K562 (cell line): ENCODE data around the gene MYRFL. TPM values are rescaled to one million over a fixed set of nuclear protein-coding genes. Genes with fewer than 3 reads are reported as not detected.

Source experiments
- ESRRA ChIP-seq: fragments of 450-650 bp; IDR thresholded peaks from 2 replicates; pipeline ENCODE4 v1.6.1; 2014; ENCODE audit warnings: low read depth, mild to moderate bottlenecking, moderate library complexity, borderline replicate concordance
- KLF6 ChIP-seq: fragments of 250-450 bp; sonication (Bioruptor Pico); IDR thresholded peaks from 2 replicates; pipeline ENCODE4 v1.4.0; 2020; ENCODE audit warnings: mild to moderate bottlenecking, moderate library complexity, borderline replicate concordance
- MXI1 ChIP-seq: IDR thresholded peaks from 2 replicates; pipeline ENCODE4 v1.6.1; 2011; ENCODE audit warnings: low read depth, mild to moderate bottlenecking, improper control_type of control experiment, low read length
- TCF3 ChIP-seq: sonication (generic); formaldehyde crosslinking; IDR thresholded peaks from 2 replicates; pipeline ENCODE4 v1.4.0; 2020; ENCODE audit warnings: mild to moderate bottlenecking, missing genetic modification reagents
- polyA plus RNA-seq, 8 experiments: library from polyadenylated mRNA; depleted of rRNA in 4 of 8; stranded (reverse) in 5 of 8; unstranded in 3 of 8; fragments of >200 nt; fragmentation: Nextera tagmentation in 2 of 8; fragmentation: Illumina TruSeq in 1 of 8; extraction: Ambion mirVana in 2 of 8; extraction: Trizol in 1 of 8; gene quantifications; 2 replicates each; pipeline versions ENCODE4 v1.2.1 to v1.2.3, GENCODE V29; 2011 to 2014; ENCODE audit warnings: inconsistent platforms in 1 of 8, missing spikeins in 1 of 8
- total RNA-seq, 7 experiments: library from RNA; depleted of rRNA in 6 of 7; stranded (reverse); fragments of >200 nt in 6 of 7; fragmentation: Illumina TruSeq in 2 of 7; extraction: Trizol in 2 of 7; gene quantifications; 2 replicates each; pipeline versions ENCODE4 v1.2.1 to v1.2.3, GENCODE V29; 2011 to 2021; ENCODE audit warnings: low replicate concordance in 1 of 7
- TF ChIP-seq, protein P1 (sequence below): fragments of 250-450 bp; sonication (Bioruptor Pico); IDR thresholded peaks from 2 replicates; pipeline ENCODE4 v1.9.0; 2021; ENCODE audit warnings: mild to moderate bottlenecking, inconsistent platforms
- TF ChIP-seq, protein P2 (sequence below): fragments of 450-650 bp; IDR thresholded peaks from 2 replicates; pipeline ENCODE4 v1.6.1; 2016; ENCODE audit warnings: antibody characterized with exemption
- TF ChIP-seq, protein P3 (sequence below): fragments of 200-400 bp; formaldehyde crosslinking; IDR thresholded peaks from 2 replicates; pipeline ENCODE4 v1.6.1; 2017; ENCODE audit warnings: mild to moderate bottlenecking, low read depth, low read length, moderate library complexity
- TF ChIP-seq, protein P4 (sequence below): fragments of 450-650 bp; IDR thresholded peaks from 2 replicates; pipeline ENCODE4 v1.6.1; 2017; ENCODE audit warnings: antibody characterized with exemption

The MYRFL gene
- total and polyA plus RNA-seq, 9 of the 15 experiments (the other 6 are each of a cell fraction or from before 2014, with no cell fraction given) = not detected

GRCh38 chr12:69927164-69927563 is 102.1 kb downstream of the MYRFL start (continued):
- TF ChIP-seq, protein P1, sequence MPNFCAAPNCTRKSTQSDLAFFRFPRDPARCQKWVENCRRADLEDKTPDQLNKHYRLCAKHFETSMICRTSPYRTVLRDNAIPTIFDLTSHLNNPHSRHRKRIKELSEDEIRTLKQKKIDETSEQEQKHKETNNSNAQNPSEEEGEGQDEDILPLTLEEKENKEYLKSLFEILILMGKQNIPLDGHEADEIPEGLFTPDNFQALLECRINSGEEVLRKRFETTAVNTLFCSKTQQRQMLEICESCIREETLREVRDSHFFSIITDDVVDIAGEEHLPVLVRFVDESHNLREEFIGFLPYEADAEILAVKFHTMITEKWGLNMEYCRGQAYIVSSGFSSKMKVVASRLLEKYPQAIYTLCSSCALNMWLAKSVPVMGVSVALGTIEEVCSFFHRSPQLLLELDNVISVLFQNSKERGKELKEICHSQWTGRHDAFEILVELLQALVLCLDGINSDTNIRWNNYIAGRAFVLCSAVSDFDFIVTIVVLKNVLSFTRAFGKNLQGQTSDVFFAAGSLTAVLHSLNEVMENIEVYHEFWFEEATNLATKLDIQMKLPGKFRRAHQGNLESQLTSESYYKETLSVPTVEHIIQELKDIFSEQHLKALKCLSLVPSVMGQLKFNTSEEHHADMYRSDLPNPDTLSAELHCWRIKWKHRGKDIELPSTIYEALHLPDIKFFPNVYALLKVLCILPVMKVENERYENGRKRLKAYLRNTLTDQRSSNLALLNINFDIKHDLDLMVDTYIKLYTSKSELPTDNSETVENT (CRISPR knock-in tag) = no peak
- TF ChIP-seq ESRRA = no peak
- TF ChIP-seq, protein P2, sequence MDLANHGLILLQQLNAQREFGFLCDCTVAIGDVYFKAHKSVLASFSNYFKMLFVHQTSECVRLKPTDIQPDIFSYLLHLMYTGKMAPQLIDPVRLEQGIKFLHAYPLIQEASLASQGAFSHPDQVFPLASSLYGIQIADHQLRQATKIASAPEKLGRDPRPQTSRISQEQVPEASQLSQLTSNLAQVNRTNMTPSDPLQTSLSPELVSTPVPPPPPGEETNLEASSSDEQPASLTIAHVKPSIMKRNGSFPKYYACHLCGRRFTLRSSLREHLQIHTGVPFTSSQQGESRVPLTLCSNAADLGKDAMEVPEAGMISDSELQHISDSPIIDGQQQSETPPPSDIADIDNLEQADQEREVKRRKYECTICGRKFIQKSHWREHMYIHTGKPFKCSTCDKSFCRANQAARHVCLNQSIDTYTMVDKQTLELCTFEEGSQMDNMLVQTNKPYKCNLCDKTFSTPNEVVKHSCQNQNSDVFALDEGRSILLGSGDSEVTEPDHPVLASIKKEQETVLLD = no peak
- TF ChIP-seq, protein P3, sequence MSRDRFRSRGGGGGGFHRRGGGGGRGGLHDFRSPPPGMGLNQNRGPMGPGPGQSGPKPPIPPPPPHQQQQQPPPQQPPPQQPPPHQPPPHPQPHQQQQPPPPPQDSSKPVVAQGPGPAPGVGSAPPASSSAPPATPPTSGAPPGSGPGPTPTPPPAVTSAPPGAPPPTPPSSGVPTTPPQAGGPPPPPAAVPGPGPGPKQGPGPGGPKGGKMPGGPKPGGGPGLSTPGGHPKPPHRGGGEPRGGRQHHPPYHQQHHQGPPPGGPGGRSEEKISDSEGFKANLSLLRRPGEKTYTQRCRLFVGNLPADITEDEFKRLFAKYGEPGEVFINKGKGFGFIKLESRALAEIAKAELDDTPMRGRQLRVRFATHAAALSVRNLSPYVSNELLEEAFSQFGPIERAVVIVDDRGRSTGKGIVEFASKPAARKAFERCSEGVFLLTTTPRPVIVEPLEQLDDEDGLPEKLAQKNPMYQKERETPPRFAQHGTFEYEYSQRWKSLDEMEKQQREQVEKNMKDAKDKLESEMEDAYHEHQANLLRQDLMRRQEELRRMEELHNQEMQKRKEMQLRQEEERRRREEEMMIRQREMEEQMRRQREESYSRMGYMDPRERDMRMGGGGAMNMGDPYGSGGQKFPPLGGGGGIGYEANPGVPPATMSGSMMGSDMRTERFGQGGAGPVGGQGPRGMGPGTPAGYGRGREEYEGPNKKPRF = no peak
- no peak for TF ChIP-seq KLF6 (CRISPR knock-in tag)
- TF ChIP-seq, protein P4, sequence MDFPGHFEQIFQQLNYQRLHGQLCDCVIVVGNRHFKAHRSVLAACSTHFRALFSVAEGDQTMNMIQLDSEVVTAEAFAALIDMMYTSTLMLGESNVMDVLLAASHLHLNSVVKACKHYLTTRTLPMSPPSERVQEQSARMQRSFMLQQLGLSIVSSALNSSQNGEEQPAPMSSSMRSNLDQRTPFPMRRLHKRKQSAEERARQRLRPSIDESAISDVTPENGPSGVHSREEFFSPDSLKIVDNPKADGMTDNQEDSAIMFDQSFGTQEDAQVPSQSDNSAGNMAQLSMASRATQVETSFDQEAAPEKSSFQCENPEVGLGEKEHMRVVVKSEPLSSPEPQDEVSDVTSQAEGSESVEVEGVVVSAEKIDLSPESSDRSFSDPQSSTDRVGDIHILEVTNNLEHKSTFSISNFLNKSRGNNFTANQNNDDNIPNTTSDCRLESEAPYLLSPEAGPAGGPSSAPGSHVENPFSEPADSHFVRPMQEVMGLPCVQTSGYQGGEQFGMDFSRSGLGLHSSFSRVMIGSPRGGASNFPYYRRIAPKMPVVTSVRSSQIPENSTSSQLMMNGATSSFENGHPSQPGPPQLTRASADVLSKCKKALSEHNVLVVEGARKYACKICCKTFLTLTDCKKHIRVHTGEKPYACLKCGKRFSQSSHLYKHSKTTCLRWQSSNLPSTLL = no peak
- no peak for TF ChIP-seq MXI1
- TF ChIP-seq TCF3 (CRISPR knock-in tag) = no peak
